Glutamatergic neuron (in vitro differentiated cells): ENCODE data around the gene KDM5A. TPM values are rescaled to one million over a fixed set of nuclear protein-coding genes. Genes with fewer than 3 reads are reported as not detected.
"Not testable (repeated sequence)": the region's sequence is repeated elsewhere in the genome, so short reads cannot be mapped to it uniquely, and the experiment has no call there.

Source experiments
- DNase-seq: peaks from one replicate; pipeline ENCODE4 v3.0.0; 2022
- H3K27ac Mint-ChIP-seq: one replicate; pipeline ENCODE4 v1.8.0; 2020; ENCODE audit warnings: mild to moderate bottlenecking, mixed read lengths, inconsistent platforms; ENCODE audit not compliant: unreplicated experiment
- H3K27me3 Mint-ChIP-seq: one replicate; pipeline ENCODE4 v1.8.0; 2020; ENCODE audit warnings: mild to moderate bottlenecking, moderate library complexity, mixed read lengths, inconsistent platforms; ENCODE audit not compliant: unreplicated experiment
- H3K36me3 Mint-ChIP-seq: one replicate; pipeline ENCODE4 v1.8.0; 2020; ENCODE audit warnings: mild to moderate bottlenecking, mixed read lengths, inconsistent platforms; ENCODE audit not compliant: unreplicated experiment
- H3K4me1 Mint-ChIP-seq: one replicate; pipeline ENCODE4 v1.8.0; 2020; ENCODE audit warnings: mild to moderate bottlenecking, low read depth, mixed read lengths, inconsistent platforms; ENCODE audit not compliant: unreplicated experiment
- H3K4me3 Mint-ChIP-seq: one replicate; pipeline ENCODE4 v1.8.0; 2020; ENCODE audit warnings: mild to moderate bottlenecking, mixed read lengths, inconsistent platforms; ENCODE audit not compliant: unreplicated experiment
- H3K9me3 Mint-ChIP-seq: one replicate; pipeline ENCODE4 v1.8.0; 2020; ENCODE audit warnings: mild to moderate bottlenecking, moderate library complexity, mixed read lengths, inconsistent platforms; ENCODE audit not compliant: unreplicated experiment
- CTCF ChIP-seq: fragments of 200-600 bp; sonication (generic); IDR thresholded peaks from one replicate; pipeline ENCODE4 v1.5.0; 2021; ENCODE audit not compliant: partially characterized antibody, unreplicated experiment
- total RNA-seq: library from RNA; stranded (reverse); fragmentation: NEBNext Ultra II Directional; extraction: Animal tissue kit (Norgen Biotek cat#: 25700); gene quantifications from one replicate; pipeline ENCODE4 v1.2.1, GENCODE V29; 2021; ENCODE audit not compliant: unreplicated experiment

KDM5A gene
- total RNA-seq, 1 donor from 2014 or later: 86.4 TPM

DNA sequence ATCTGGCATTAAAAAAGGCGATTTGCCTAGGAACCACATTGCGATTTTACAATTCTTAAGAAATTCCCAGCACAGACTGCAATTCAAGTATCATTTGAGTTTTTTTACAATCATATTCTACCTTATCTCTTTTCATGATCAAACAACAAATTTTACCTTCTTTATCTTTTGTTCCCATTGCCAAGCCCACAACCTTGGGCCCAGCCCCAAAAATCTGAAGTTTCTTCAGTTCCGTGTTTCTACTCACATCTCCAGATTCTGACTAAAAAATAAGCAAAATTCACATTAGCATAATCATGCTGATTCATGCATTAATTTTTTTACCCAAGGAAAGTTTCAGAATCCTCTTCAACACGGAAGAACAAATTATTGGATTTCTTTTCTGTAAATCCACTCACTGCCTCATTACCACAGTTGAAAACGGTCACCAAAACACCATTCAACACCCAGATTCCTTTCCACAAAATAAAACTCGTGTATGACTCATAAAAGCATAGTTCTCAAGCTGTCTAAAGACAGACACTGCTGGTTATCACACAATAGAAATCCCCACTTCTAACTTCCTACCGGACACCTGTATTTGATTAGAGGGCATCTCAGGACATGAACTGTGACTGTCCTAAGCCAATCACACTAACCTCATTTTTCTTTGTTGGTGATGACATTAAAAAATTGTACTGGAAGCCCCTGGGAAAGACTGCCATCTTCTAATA is 32.7 kb downstream of the KDM5A start:
- H3K27me3 Mint-ChIP-seq: no peaks in the 10 kb centered on the region
- no peaks in the 10 kb centered on the region for H3K4me1 Mint-ChIP-seq
- no peak for TF ChIP-seq CTCF
- H3K27ac Mint-ChIP-seq: peak overlapping the region; percentile 1
- H3K9me3 Mint-ChIP-seq: peaks cover 1% of the 10 kb centered on the region
- no peak for DNase-seq
- no peak overlapping the region for H3K4me3 Mint-ChIP-seq
- peaks cover 17% of the 10 kb centered on the region for H3K36me3 Mint-ChIP-seq

DNA sequence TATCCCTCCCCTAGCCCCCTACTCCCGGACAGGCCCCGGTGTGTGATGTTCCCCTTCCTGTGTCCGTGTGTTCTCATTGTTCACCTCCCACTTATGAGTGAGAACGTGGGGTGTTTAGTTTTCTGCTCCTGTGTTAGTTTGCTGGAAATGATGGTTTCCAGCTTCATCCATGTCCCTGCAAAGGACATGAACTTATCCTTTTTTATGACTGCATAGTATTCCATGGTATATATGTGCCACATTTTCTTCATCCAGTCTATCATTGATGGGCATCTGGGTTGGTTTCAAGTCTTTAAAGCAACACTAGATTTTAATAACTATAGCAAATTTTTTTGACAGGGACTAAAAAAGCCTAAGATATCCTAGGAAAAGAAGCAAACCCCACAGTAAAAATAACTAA is 37.9 kb downstream of the KDM5A start:
- peaks cover 17% of the 10 kb centered on the region for H3K36me3 Mint-ChIP-seq
- H3K9me3 Mint-ChIP-seq, H3K27ac Mint-ChIP-seq, H3K4me1 Mint-ChIP-seq, H3K27me3 Mint-ChIP-seq, H3K4me3 Mint-ChIP-seq, DNase-seq: not testable (repeated sequence)

DNA sequence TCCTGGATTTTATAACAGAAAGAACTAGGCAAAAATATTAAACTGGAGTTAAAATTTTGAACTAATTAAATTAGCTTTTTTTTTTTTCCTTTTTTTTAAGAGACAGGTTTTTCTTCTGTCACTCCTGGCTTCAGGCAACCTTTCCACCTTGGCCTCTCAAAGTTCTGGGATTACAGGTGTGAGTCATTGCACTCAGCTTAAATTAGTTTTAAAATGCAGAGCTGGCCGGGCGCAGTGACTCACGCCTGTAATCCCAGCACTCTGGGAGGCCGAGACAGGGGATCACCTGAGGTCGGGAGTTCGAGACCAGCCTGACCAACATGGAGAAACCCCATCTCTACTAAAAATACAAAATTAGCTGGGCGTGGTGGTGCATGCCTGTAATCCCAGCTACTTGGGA is 39.5 kb downstream of the KDM5A start:
- not testable (repeated sequence) for DNase-seq, H3K27ac Mint-ChIP-seq, H3K9me3 Mint-ChIP-seq, H3K4me1 Mint-ChIP-seq, H3K27me3 Mint-ChIP-seq, H3K4me3 Mint-ChIP-seq
- peaks cover 17% of the 10 kb centered on the region for H3K36me3 Mint-ChIP-seq

DNA sequence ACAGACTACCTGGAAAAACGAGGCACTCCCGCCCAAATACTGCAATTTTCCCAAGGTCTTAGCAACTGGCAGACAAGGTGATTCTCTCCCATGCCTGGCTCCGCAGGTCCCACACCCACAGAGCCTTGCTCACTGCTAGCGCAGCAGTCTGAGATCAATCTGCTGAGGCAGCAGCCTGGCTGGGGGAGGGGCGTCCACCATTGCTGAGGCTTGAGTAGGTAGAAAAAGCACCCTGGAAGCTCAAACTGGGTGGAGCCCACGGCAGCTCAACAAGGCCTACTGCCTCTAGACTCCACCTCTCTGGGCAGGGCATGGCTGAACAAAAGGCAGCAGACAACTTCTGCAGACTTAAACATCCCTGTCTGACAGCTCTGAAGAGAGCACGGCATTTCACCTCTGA is 46.1 kb downstream of the KDM5A start:
- not testable (repeated sequence) for H3K4me1 Mint-ChIP-seq, H3K4me3 Mint-ChIP-seq, H3K9me3 Mint-ChIP-seq, H3K27ac Mint-ChIP-seq, H3K27me3 Mint-ChIP-seq, H3K36me3 Mint-ChIP-seq
- peak; percentile 19 for DNase-seq

GRCh38 chr12:337039-337438 is 52.1 kb downstream of the KDM5A start:
- Mint-ChIP-seq H3K4me1 (no peaks in the 10 kb centered on the region), H3K9me3 (no peaks in the 10 kb centered on the region), H3K27me3 (peaks cover 2% of the 10 kb centered on the region), H3K27ac (no peak overlapping the region), H3K4me3 (no peak overlapping the region), H3K36me3 (no peaks in the 10 kb centered on the region)
- DNase-seq: no peak
- TF ChIP-seq CTCF: no peak

DNA sequence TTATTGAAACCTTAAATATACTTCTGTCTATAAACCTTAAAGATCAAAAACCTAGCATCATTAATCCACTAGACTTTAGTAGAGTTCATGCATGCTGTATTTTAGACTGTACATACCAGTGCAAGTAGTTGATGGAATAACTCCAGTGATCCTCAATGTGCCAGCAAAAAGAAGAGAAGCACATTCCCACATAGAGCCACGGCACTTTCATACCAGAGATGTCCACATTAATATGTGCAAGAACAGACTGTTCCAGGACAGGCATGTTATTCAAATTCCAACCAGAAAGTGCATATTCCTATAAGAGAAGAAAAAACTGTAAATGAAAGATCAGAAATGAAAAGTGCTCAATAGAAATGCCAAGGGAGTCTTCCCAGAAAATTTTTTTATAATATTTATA is 55.0 kb downstream of the KDM5A start:
- no peak for TF ChIP-seq CTCF
- peaks cover 4% of the 10 kb centered on the region for H3K27me3 Mint-ChIP-seq
- no peak overlapping the region for H3K4me3 Mint-ChIP-seq
- no peaks in the 10 kb centered on the region for H3K36me3 Mint-ChIP-seq
- H3K9me3 Mint-ChIP-seq: no peaks in the 10 kb centered on the region
- no peak for DNase-seq
- H3K27ac Mint-ChIP-seq: no peak overlapping the region
- no peaks in the 10 kb centered on the region for H3K4me1 Mint-ChIP-seq
